Memory B cell (primary cell): Measurements from ENCODE around the gene LLGL2.
"Not testable (repeated sequence)": the region's sequence is repeated elsewhere in the genome, so short reads cannot be mapped to it uniquely, and the experiment has no call there.

Source experiments
- ATAC-seq: fragments of 150-1000 bp; cut with Tn5 transposase; 2 replicates; pipeline ENCODE4 v1.10.0; 2021; ENCODE audit warnings: low read depth, mild to moderate bottlenecking, moderate library complexity
- DNase-seq, 2 donors: peaks; one replicate each; pipeline ENCODE4 v3.0.0; 2022; ENCODE audit warnings: low spot score in 2 of 2
- H3K27ac Mint-ChIP-seq: one replicate; pipeline ENCODE4 v1.8.0; 2022; ENCODE audit warnings: mild to moderate bottlenecking, moderate library complexity, mixed read lengths
- H3K27me3 Mint-ChIP-seq: one replicate; pipeline ENCODE4 v1.8.0; 2022; ENCODE audit warnings: mixed read lengths
- H3K36me3 Mint-ChIP-seq: one replicate; pipeline ENCODE4 v1.8.0; 2022; ENCODE audit warnings: mild to moderate bottlenecking, mixed read lengths
- H3K4me1 Mint-ChIP-seq: one replicate; pipeline ENCODE4 v1.8.0; 2022; ENCODE audit warnings: mixed read lengths
- H3K4me3 Mint-ChIP-seq: one replicate; pipeline ENCODE4 v1.8.0; 2022; ENCODE audit warnings: mild to moderate bottlenecking, moderate library complexity, mixed read lengths
- H3K9me3 Mint-ChIP-seq: one replicate; pipeline ENCODE4 v1.8.0; 2022; ENCODE audit warnings: mixed read lengths

LLGL2 gene

GRCh38 chr17:75592348-75593020 lies 67.0 kb downstream of the LLGL2 start:
- no peak overlapping the region for H3K27ac Mint-ChIP-seq
- DNase-seq, result no peak

DNA sequence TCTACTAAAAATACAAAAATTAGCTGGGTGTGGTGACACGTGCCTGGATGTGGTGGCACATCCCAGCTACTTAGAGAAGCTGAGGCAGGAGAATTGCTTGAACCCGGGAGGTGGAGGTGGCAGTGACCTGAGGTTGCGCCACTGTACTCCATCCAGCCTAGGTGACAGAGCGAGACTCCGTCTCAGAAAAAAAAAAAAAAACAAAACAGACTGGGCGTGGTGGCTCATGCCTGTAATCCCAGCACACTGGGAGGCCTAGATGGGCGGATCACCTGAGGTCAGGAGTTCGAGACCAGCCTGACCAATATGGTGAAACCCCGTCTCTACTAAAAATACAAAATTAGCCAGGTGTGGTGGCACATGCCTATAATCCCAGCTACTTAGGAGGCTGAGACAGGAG lies 67.9 kb downstream of the LLGL2 start:
- not testable (repeated sequence) for H3K27me3 Mint-ChIP-seq, DNase-seq, H3K36me3 Mint-ChIP-seq, H3K27ac Mint-ChIP-seq, H3K9me3 Mint-ChIP-seq, ATAC-seq, H3K4me3 Mint-ChIP-seq
- peaks cover 10% of the 10 kb centered on the region for H3K4me1 Mint-ChIP-seq

More at GRCh38 chr17:75592348-75593020, 67.0 kb downstream of the LLGL2 start:
- Mint-ChIP-seq H3K4me3 (no peak overlapping the region), H3K4me1 (peaks cover 10% of the 10 kb centered on the region), H3K9me3 (no peaks in the 10 kb centered on the region), H3K27me3 (no peaks in the 10 kb centered on the region), H3K36me3 (no peaks in the 10 kb centered on the region)
- no peak for ATAC-seq

DNA sequence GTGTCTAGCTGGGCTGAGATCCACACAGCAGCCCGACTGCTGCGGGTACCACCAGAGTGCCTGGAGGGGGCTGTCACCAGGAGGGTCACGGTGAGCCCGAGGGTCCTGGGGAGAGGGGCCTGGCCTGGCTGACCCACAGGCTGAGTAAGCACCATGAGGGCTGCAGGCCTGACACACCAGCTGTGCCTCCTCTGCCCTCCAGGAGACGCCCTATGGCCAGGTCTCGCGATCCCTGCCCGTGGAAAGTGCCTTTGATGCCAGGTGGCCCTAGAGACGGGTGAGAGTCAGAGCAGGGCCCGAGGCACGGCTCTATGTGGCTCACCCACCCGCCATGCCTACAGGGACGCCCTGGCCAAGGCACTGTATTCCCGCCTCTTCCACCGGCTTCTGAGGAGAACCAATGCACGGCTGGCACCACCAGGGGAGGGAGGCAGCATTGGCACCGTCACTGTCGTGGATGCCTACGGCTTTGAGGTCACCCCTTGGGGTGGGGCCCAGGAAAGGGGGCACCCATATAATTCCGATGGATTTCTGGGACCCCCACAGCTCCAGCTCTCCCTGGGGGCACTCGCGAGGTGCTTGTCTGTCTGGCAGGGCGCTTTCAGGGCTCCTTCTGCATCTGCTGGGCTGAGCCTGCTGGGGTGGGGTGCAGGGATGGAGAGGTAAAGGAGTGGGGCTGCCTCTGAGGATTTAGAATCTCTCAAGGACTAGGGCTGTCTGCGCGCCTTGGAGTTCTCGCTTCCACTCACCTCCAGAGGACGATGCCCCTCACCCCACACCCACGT lies 69.2 kb downstream of the LLGL2 start:
- Mint-ChIP-seq H3K36me3 (no peaks in the 10 kb centered on the region), H3K9me3 (no peaks in the 10 kb centered on the region), H3K27ac (no peak overlapping the region), H3K27me3 (no peaks in the 10 kb centered on the region), H3K4me3 (no peak overlapping the region), H3K4me1 (peaks cover 10% of the 10 kb centered on the region)
- no peak for ATAC-seq
- no peak for DNase-seq

- DNase-seq (no peak), ATAC-seq (no peak)
- Mint-ChIP-seq H3K27me3 (no peaks in the 10 kb centered on the region), H3K36me3 (no peaks in the 10 kb centered on the region), H3K4me3 (no peak overlapping the region), H3K27ac (no peak overlapping the region), H3K4me1 (peaks cover 7% of the 10 kb centered on the region), H3K9me3 (no peaks in the 10 kb centered on the region)
Observed at GRCh38 chr17:75595284-75595919, 69.9 kb downstream of the LLGL2 start.

DNA sequence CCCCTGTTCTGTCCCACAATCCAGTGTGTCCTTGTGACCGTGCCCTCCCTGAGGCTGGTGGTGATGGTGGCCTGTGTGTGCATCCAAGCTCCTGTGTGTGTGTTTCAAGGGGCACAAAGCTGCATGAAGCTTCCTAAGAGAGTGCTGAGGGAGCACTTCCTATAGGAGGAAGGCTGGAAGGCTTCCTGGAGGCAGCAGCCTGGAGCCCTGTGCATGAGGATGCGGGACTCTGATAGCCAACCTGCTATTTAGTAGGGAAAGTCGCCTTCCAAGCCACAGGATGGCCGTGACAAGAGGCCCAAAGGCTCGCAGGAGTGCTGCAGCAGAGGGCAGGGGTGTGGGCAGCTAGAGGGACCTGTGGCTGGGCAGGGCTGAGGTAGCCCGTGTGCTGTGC lies 70.4 kb downstream of the LLGL2 start:
- H3K4me3 Mint-ChIP-seq, result no peak overlapping the region
- H3K9me3 Mint-ChIP-seq, result no peaks in the 10 kb centered on the region
- H3K27me3 Mint-ChIP-seq, result no peaks in the 10 kb centered on the region
- H3K27ac Mint-ChIP-seq, result no peak overlapping the region
- ATAC-seq, result no peak
- no peaks in the 10 kb centered on the region for H3K36me3 Mint-ChIP-seq
- no peak for DNase-seq
- H3K4me1 Mint-ChIP-seq, result peaks cover 5% of the 10 kb centered on the region

GRCh38 chr17:75596320-75597087 lies 71.0 kb downstream of the LLGL2 start:
- peaks cover 4% of the 10 kb centered on the region for H3K4me1 Mint-ChIP-seq
- no peaks in the 10 kb centered on the region for H3K36me3 Mint-ChIP-seq
- H3K27ac Mint-ChIP-seq, result no peak overlapping the region
- no peaks in the 10 kb centered on the region for H3K9me3 Mint-ChIP-seq
- H3K4me3 Mint-ChIP-seq, result no peak overlapping the region
- H3K27me3 Mint-ChIP-seq, result no peaks in the 10 kb centered on the region
- DNase-seq, result no peak
- no peak for ATAC-seq

GRCh38 chr17:75601057-75601987 lies 75.8 kb downstream of the LLGL2 start:
- Mint-ChIP-seq H3K27ac (no peak overlapping the region), H3K36me3 (peaks cover 1% of the 10 kb centered on the region), H3K4me1 (peaks cover 7% of the 10 kb centered on the region), H3K27me3 (peaks cover 2% of the 10 kb centered on the region), H3K9me3 (no peaks in the 10 kb centered on the region), H3K4me3 (no peak overlapping the region)
- ATAC-seq, result peak; percentile 88
- peak; percentile 67 to 69 for DNase-seq

DNA sequence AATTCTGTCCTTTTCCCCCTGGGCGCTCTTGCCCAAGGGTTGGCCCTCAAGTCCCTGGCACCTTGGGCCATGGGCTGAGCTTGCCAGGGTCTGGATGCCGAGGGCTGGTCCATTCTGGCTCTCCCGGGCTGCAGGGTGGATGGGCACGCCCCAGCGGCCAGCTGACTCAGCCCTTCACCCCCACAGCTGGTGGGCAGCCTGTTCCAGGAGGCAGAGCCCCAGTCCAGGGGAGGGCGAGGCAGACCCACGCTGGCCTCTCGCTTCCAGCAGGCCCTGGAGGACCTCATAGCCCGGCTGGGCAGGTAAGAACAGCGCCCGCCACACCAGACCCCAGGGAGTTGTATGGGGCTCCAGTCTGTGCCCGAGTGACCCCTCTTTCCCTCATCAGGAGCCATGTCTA lies 77.1 kb downstream of the LLGL2 start:
- H3K27me3 Mint-ChIP-seq, result peaks cover 2% of the 10 kb centered on the region
- peaks cover 7% of the 10 kb centered on the region for H3K4me1 Mint-ChIP-seq
- H3K9me3 Mint-ChIP-seq, result no peaks in the 10 kb centered on the region
- H3K36me3 Mint-ChIP-seq, result peaks cover 3% of the 10 kb centered on the region
- H3K4me3 Mint-ChIP-seq, result no peak overlapping the region
- no peak for ATAC-seq
- no peak overlapping the region for H3K27ac Mint-ChIP-seq
- no peak for DNase-seq

DNA sequence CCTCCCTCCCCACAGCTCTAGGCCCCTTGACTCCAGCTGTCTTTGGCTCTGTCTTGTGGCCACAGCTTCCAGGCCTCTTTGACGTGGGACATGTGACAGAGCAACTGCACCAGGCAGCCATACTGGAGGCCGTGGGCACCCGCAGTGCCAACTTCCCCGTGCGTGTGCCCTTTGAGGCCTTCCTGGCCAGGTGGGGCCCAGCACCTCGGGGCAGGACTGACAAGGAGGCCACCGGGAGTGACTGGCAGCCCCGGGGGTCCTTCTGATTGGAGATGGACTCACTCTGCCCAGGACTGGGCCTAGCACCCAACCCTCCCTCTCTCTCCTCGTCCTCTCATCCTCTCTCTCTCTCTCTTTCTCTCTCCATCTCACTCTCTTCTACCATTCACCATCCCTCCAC lies 77.6 kb downstream of the LLGL2 start:
- H3K27me3 Mint-ChIP-seq, result peaks cover 2% of the 10 kb centered on the region
- DNase-seq, result no peak
- peak overlapping the region; percentile 24 for H3K27ac Mint-ChIP-seq
- no peaks in the 10 kb centered on the region for H3K9me3 Mint-ChIP-seq
- no peak overlapping the region for H3K4me3 Mint-ChIP-seq
- no peak for ATAC-seq
- H3K4me1 Mint-ChIP-seq, result peaks cover 7% of the 10 kb centered on the region
- peaks cover 3% of the 10 kb centered on the region for H3K36me3 Mint-ChIP-seq

DNA sequence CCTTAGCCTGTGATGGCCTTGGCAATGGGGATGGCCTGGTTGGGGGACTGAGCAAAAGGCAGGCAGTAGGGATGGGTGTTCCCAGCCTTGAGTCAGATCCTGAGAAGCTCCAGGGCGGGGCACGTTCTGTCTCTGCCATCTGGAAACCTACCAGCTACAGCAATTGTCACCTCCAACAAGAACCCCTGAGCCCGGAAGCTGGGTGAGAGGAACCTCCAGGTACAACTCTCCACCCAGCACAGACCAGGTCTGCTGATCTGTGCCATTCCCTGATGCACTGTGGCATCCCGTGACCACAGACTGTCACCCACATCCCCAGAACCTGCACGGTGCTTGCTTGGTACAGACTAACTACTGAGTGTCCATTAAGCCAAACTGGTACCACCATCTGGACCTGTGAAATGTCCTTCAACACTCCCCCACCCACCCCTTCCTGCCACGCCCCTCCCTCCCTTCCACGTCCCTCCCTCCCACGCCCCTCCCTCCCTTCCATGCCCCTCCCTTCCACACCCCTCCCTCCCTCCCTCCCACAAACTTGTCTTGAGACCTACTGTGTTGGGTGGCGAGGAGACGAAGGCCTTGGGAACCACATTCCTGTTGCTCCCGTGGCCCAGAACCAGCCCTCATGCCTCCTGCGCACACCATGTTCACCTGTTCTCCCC lies 78.7 kb downstream of the LLGL2 start:
- H3K27me3 Mint-ChIP-seq, result peaks cover 2% of the 10 kb centered on the region
- no peaks in the 10 kb centered on the region for H3K9me3 Mint-ChIP-seq
- DNase-seq (no peak), ATAC-seq (no peak)
- H3K27ac Mint-ChIP-seq, result no peak overlapping the region
- H3K4me1 Mint-ChIP-seq, result peaks cover 7% of the 10 kb centered on the region
- no peak overlapping the region for H3K4me3 Mint-ChIP-seq
- peaks cover 3% of the 10 kb centered on the region for H3K36me3 Mint-ChIP-seq

GRCh38 chr17:75605790-75606189 lies 80.3 kb downstream of the LLGL2 start:
- Mint-ChIP-seq H3K27me3 (peaks cover 2% of the 10 kb centered on the region), H3K36me3 (peaks cover 3% of the 10 kb centered on the region), H3K9me3 (no peaks in the 10 kb centered on the region), H3K27ac (no peak overlapping the region), H3K4me3 (no peak overlapping the region), H3K4me1 (peaks cover 7% of the 10 kb centered on the region)
- DNase-seq (no peak), ATAC-seq (no peak)

DNA sequence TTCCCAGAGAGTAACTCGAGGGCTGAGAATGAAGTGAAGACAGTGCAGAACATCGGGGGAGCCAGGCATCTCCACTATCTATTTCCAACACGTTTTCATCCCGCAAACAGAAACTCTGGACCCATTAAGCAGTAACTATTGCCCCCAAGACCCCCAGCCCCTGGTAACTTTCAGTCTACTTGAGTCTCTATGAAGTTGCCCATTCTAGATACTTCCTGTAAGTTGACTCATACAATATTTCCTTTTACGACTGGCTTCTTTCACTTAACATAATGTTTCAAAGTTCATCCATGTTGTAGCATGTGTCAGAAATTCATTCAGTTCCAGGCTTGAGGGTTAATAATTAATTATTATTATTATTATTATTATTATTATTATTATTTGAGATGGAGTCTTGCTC lies 81.6 kb downstream of the LLGL2 start:
- Mint-ChIP-seq H3K4me3 (no peak overlapping the region), H3K27me3 (peaks cover 2% of the 10 kb centered on the region), H3K27ac (no peak overlapping the region), H3K4me1 (peaks cover 3% of the 10 kb centered on the region), H3K9me3 (no peaks in the 10 kb centered on the region), H3K36me3 (peaks cover 6% of the 10 kb centered on the region)
- ATAC-seq (no peak), DNase-seq (no peak)
